ENCODE measurements around the gene SKP1.
"Not testable (repeated sequence)": the region's sequence is repeated elsewhere in the genome, so short reads cannot be mapped to it uniquely, and the experiment has no call there.

Gene SKP1

GRCh38 chr5:134223406-134224248 lies 46.9 kb upstream of the SKP1 start:
- Histone ChIP-seq H2AFZ (ENCODE audit: low read length) (no peak overlapping the region), H3K27me3 (ENCODE audit: insufficient read depth, low read length, poor library complexity, severe bottlenecking) (no peaks in the 10 kb centered on the region), H3K9me3 (ENCODE audit: insufficient read depth, low read depth, low read length) (no peaks in the 10 kb centered on the region), H3K9me2 (replicated peaks; ENCODE audit: low read depth, low read length) (no peaks in the 10 kb centered on the region), H3K79me2 (ENCODE audit: insufficient read depth, low read length) (peaks cover 83% of the 10 kb centered on the region), H3K4me3 (ENCODE audit: low read length, poor library complexity, severe bottlenecking) (peak overlapping the region; percentile 76), H3K9ac (ENCODE audit: low read depth, low read length, poor library complexity, severe bottlenecking) (peak overlapping the region; percentile 96), H3F3A (ENCODE audit: low read depth) (no peaks in the 10 kb centered on the region), H3K4me1 (ENCODE audit: insufficient read depth, low read length, poor library complexity, severe bottlenecking) (peaks cover 36% of the 10 kb centered on the region), H3K4me2 (ENCODE audit: low read depth, low read length, poor library complexity, severe bottlenecking) (peak overlapping the region; percentile 98), H4K20me1 (ENCODE audit: insufficient read depth, low read length, poor library complexity, severe bottlenecking) (peaks cover 60% of the 10 kb centered on the region), H3K36me3 (ENCODE audit: insufficient read depth, low read length) (no peaks in the 10 kb centered on the region)
- no peak for TF ChIP-seq EZH2phosphoT487 (IDR thresholded peaks at IDR 0.05; ENCODE audit: borderline replicate concordance)
- TF ChIP-seq, protein P1, sequence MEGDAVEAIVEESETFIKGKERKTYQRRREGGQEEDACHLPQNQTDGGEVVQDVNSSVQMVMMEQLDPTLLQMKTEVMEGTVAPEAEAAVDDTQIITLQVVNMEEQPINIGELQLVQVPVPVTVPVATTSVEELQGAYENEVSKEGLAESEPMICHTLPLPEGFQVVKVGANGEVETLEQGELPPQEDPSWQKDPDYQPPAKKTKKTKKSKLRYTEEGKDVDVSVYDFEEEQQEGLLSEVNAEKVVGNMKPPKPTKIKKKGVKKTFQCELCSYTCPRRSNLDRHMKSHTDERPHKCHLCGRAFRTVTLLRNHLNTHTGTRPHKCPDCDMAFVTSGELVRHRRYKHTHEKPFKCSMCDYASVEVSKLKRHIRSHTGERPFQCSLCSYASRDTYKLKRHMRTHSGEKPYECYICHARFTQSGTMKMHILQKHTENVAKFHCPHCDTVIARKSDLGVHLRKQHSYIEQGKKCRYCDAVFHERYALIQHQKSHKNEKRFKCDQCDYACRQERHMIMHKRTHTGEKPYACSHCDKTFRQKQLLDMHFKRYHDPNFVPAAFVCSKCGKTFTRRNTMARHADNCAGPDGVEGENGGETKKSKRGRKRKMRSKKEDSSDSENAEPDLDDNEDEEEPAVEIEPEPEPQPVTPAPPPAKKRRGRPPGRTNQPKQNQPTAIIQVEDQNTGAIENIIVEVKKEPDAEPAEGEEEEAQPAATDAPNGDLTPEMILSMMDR (conservative IDR thresholded peaks at IDR 0.05; ENCODE audit: low read length), result no peak

DNA sequence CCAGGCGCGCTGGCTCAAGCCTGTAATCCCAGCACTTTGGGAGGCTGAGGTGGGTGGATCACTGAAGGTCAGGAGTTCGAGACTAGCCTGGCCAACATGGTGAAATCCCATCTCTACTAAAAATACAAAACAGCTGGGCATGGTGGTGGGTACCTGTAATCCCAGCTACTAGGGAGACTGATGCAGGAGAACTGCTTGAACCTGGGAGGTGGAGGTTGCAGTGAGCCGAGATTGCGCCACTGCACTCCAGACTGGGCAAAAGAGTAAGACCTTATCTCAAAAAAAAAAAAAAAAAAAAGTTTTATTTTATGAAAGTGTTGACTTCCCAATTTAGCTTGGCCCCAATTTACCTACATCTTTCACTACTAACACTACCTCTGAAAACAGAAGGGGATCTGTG lies 44.9 kb upstream of the SKP1 start:
- H3K36me3 ChIP-seq (ENCODE audit: insufficient read depth, low read length); H3K9ac ChIP-seq (ENCODE audit: low read depth, low read length, poor library complexity, severe bottlenecking); H3F3A ChIP-seq (ENCODE audit: low read depth); H3K9me3 ChIP-seq (ENCODE audit: insufficient read depth, low read depth, low read length); H3K9me2 ChIP-seq (replicated peaks; ENCODE audit: low read depth, low read length); H3K27me3 ChIP-seq (ENCODE audit: insufficient read depth, low read length, poor library complexity, severe bottlenecking); H2AFZ ChIP-seq (ENCODE audit: low read length): not testable (repeated sequence)
- peaks cover 72% of the 10 kb centered on the region for H4K20me1 ChIP-seq (ENCODE audit: insufficient read depth, low read length, poor library complexity, severe bottlenecking)
- H3K4me2 ChIP-seq (ENCODE audit: low read depth, low read length, poor library complexity, severe bottlenecking), result peak overlapping the region; percentile 98
- H3K4me1 ChIP-seq (ENCODE audit: insufficient read depth, low read length, poor library complexity, severe bottlenecking), result peaks cover 32% of the 10 kb centered on the region
- H3K79me2 ChIP-seq (ENCODE audit: insufficient read depth, low read length), result peaks cover 94% of the 10 kb centered on the region
- peak overlapping the region; percentile 76 for H3K4me3 ChIP-seq (ENCODE audit: low read length, poor library complexity, severe bottlenecking)

DNA sequence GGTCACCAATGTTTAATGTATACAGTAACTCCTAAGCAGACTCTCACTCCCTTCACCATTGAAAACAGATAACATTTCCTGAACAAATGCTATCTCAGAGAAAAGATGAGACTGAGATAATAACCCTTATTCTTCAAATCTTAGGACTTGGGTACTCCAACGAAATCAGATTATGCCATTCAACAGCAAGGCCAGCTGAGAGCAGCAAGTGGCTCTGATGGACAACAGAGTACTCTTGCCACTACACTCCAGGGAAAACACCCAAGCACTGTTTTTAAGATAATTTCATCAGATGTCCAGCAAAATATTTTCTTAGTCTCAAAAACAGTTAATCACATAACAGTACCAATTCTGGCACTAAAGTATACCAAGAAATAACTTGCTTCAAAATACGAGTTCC lies 39.0 kb upstream of the SKP1 start:
- H3K79me2 ChIP-seq (ENCODE audit: insufficient read depth, low read length), result peaks cover 98% of the 10 kb centered on the region
- no peak overlapping the region for H3K9ac ChIP-seq (ENCODE audit: low read depth, low read length, poor library complexity, severe bottlenecking)
- H3F3A ChIP-seq (ENCODE audit: low read depth), result no peaks in the 10 kb centered on the region
- no peak for TF ChIP-seq EZH2phosphoT487 (IDR thresholded peaks at IDR 0.05; ENCODE audit: borderline replicate concordance)
- TF ChIP-seq, protein P1 (conservative IDR thresholded peaks at IDR 0.05; ENCODE audit: low read length), result no peak
- no peak overlapping the region for H3K4me3 ChIP-seq (ENCODE audit: low read length, poor library complexity, severe bottlenecking)
- peaks cover 63% of the 10 kb centered on the region for H4K20me1 ChIP-seq (ENCODE audit: insufficient read depth, low read length, poor library complexity, severe bottlenecking)
- H3K4me1 ChIP-seq (ENCODE audit: insufficient read depth, low read length, poor library complexity, severe bottlenecking), result peaks cover 11% of the 10 kb centered on the region
- no peaks in the 10 kb centered on the region; the same call in 1 of the 2 replicates for H3K9me3 ChIP-seq (ENCODE audit: insufficient read depth, low read depth, low read length)
- no peaks in the 10 kb centered on the region for H3K27me3 ChIP-seq (ENCODE audit: insufficient read depth, low read length, poor library complexity, severe bottlenecking)
- no peaks in the 10 kb centered on the region for H3K9me2 ChIP-seq (replicated peaks; ENCODE audit: low read depth, low read length)
- no peaks in the 10 kb centered on the region for H3K36me3 ChIP-seq (ENCODE audit: insufficient read depth, low read length)
- H2AFZ ChIP-seq (ENCODE audit: low read length), result no peak overlapping the region
- H3K4me2 ChIP-seq (ENCODE audit: low read depth, low read length, poor library complexity, severe bottlenecking), result no peak overlapping the region

- H3K4me2 ChIP-seq (ENCODE audit: low read depth, low read length, poor library complexity, severe bottlenecking); H3K4me3 ChIP-seq (ENCODE audit: low read length, poor library complexity, severe bottlenecking); H3K9me3 ChIP-seq (ENCODE audit: insufficient read depth, low read depth, low read length); H3K36me3 ChIP-seq (ENCODE audit: insufficient read depth, low read length); H3K27me3 ChIP-seq (ENCODE audit: insufficient read depth, low read length, poor library complexity, severe bottlenecking); H2AFZ ChIP-seq (ENCODE audit: low read length); H3K9ac ChIP-seq (ENCODE audit: low read depth, low read length, poor library complexity, severe bottlenecking); H3F3A ChIP-seq (ENCODE audit: low read depth); H3K4me1 ChIP-seq (ENCODE audit: insufficient read depth, low read length, poor library complexity, severe bottlenecking); H3K9me2 ChIP-seq (replicated peaks; ENCODE audit: low read depth, low read length): not testable (repeated sequence)
- Histone ChIP-seq H3K79me2 (ENCODE audit: insufficient read depth, low read length) (peaks cover 98% of the 10 kb centered on the region), H4K20me1 (ENCODE audit: insufficient read depth, low read length, poor library complexity, severe bottlenecking) (peaks cover 62% of the 10 kb centered on the region)
Observed at GRCh38 chr5:134211263-134212031, 34.7 kb upstream of the SKP1 start.

All from Loucy (cell line).